ENCODE data around the gene NPAS2.

DNA sequence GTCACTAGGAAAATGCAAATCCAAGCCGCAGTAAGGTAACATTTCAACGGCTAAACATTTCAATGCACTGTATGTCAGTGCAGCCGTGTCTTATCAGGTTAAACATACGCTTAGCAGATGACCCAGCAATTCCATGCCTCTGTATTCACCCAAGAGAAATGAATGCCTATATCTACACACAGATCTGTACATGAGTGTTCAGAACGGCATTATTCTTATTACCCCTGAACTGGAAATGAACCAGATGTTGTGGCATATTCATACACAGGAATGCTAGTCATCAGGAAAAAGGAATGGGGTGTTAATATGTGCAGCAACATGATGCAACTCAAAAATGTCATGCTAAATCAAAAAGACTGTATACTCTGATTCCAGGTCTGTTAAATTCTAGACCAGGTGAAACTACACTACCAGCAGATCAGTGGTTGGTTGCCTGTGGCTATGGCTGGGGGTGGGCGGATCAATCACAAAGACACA, 101.8 kb downstream of the NPAS2 start:
- TF ChIP-seq, protein P1, sequence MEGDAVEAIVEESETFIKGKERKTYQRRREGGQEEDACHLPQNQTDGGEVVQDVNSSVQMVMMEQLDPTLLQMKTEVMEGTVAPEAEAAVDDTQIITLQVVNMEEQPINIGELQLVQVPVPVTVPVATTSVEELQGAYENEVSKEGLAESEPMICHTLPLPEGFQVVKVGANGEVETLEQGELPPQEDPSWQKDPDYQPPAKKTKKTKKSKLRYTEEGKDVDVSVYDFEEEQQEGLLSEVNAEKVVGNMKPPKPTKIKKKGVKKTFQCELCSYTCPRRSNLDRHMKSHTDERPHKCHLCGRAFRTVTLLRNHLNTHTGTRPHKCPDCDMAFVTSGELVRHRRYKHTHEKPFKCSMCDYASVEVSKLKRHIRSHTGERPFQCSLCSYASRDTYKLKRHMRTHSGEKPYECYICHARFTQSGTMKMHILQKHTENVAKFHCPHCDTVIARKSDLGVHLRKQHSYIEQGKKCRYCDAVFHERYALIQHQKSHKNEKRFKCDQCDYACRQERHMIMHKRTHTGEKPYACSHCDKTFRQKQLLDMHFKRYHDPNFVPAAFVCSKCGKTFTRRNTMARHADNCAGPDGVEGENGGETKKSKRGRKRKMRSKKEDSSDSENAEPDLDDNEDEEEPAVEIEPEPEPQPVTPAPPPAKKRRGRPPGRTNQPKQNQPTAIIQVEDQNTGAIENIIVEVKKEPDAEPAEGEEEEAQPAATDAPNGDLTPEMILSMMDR (IDR thresholded peaks at IDR 0.05 in 2 of 3, conservative IDR thresholded peaks at IDR 0.05 in 1 of 3; ENCODE audit: borderline replicate concordance in 1 of 3, insufficient read depth in 1 of 3, low read depth in 2 of 3, low read length in 2 of 3), result no peak
- no peak for TF ChIP-seq EZH2phosphoT487 (IDR thresholded peaks at IDR 0.05; ENCODE audit: borderline replicate concordance)
- no peak for TF ChIP-seq FOSL1 (IDR thresholded peaks at IDR 0.05; ENCODE audit: low read depth)
- no peak for TF ChIP-seq EZH2 (IDR thresholded peaks at IDR 0.05)
- TF ChIP-seq, protein P2, sequence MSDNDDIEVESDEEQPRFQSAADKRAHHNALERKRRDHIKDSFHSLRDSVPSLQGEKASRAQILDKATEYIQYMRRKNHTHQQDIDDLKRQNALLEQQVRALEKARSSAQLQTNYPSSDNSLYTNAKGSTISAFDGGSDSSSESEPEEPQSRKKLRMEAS (IDR thresholded peaks at IDR 0.05), result no peak
- no peak for TF ChIP-seq ZNF274 (IDR thresholded peaks at IDR 0.05; ENCODE audit: low read depth, low read length)
- no peak for TF ChIP-seq CEBPB (IDR thresholded peaks at IDR 0.05; ENCODE audit: low read depth)
- TF ChIP-seq, protein P3, sequence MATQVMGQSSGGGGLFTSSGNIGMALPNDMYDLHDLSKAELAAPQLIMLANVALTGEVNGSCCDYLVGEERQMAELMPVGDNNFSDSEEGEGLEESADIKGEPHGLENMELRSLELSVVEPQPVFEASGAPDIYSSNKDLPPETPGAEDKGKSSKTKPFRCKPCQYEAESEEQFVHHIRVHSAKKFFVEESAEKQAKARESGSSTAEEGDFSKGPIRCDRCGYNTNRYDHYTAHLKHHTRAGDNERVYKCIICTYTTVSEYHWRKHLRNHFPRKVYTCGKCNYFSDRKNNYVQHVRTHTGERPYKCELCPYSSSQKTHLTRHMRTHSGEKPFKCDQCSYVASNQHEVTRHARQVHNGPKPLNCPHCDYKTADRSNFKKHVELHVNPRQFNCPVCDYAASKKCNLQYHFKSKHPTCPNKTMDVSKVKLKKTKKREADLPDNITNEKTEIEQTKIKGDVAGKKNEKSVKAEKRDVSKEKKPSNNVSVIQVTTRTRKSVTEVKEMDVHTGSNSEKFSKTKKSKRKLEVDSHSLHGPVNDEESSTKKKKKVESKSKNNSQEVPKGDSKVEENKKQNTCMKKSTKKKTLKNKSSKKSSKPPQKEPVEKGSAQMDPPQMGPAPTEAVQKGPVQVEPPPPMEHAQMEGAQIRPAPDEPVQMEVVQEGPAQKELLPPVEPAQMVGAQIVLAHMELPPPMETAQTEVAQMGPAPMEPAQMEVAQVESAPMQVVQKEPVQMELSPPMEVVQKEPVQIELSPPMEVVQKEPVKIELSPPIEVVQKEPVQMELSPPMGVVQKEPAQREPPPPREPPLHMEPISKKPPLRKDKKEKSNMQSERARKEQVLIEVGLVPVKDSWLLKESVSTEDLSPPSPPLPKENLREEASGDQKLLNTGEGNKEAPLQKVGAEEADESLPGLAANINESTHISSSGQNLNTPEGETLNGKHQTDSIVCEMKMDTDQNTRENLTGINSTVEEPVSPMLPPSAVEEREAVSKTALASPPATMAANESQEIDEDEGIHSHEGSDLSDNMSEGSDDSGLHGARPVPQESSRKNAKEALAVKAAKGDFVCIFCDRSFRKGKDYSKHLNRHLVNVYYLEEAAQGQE (IDR thresholded peaks at IDR 0.05; ENCODE audit: low read depth), result no peak
- TF ChIP-seq EGR1 (IDR thresholded peaks at IDR 0.05; ENCODE audit: low read depth), result no peak
- TF ChIP-seq RAD21 (IDR thresholded peaks at IDR 0.05; ENCODE audit: low read depth), result no peak
- no peak for TF ChIP-seq POLR2A (IDR thresholded peaks at IDR 0.05; ENCODE audit: borderline replicate concordance, extremely low read depth, insufficient read depth, insufficient read length)
- TF ChIP-seq SRF (IDR thresholded peaks at IDR 0.05; ENCODE audit: low read depth), result no peak
- TF ChIP-seq, protein P4, sequence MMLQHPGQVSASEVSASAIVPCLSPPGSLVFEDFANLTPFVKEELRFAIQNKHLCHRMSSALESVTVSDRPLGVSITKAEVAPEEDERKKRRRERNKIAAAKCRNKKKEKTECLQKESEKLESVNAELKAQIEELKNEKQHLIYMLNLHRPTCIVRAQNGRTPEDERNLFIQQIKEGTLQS (IDR thresholded peaks at IDR 0.05), result no peak

All from HCT116 (cell line).